WTC11 (cell line): Measurements from ENCODE around the gene AKAP7. TPM values are rescaled to one million over a fixed set of nuclear protein-coding genes. Genes with fewer than 3 reads are reported as not detected.

Experiments
- AFF4 ChIP-seq: sonication (generic); formaldehyde crosslinking; IDR thresholded peaks from 2 replicates; pipeline ENCODE4 v1.8.1; 2023; ENCODE audit warnings: mild to moderate bottlenecking, missing genetic modification reagents, borderline replicate concordance
- ATF3 ChIP-seq: sonication (generic); formaldehyde crosslinking; conservative IDR thresholded peaks from 2 replicates; pipeline ENCODE4 v1.8.1; 2022; ENCODE audit warnings: mild to moderate bottlenecking, missing genetic modification reagents
- CBFB ChIP-seq: sonication (generic); formaldehyde crosslinking; IDR thresholded peaks from 2 replicates; pipeline ENCODE4 v1.8.1; 2022; ENCODE audit warnings: mild to moderate bottlenecking, low read depth, missing genetic modification reagents
- CDX4 ChIP-seq: fragments of 250-450 bp; sonication (Bioruptor Pico); IDR thresholded peaks from 2 replicates; pipeline ENCODE4 v1.9.0; 2021; ENCODE audit warnings: moderate library complexity, mild to moderate bottlenecking, inconsistent platforms, borderline replicate concordance
- CREB1 ChIP-seq: sonication (generic); formaldehyde crosslinking; IDR thresholded peaks from 2 replicates; pipeline ENCODE4 v1.8.0; 2023; ENCODE audit warnings: mild to moderate bottlenecking, missing genetic modification reagents
- ERG ChIP-seq: fragments of 250-450 bp; sonication (Bioruptor Pico); IDR thresholded peaks from 2 replicates; pipeline ENCODE4 v1.8.0; 2021; ENCODE audit warnings: mild to moderate bottlenecking
- ESRRA ChIP-seq: sonication (generic); formaldehyde crosslinking; IDR thresholded peaks from 2 replicates; pipeline ENCODE4 v1.8.1; 2022; ENCODE audit warnings: mild to moderate bottlenecking, missing genetic modification reagents, borderline replicate concordance
- JAZF1 ChIP-seq: fragments of 250-450 bp; sonication (Bioruptor Pico); IDR thresholded peaks from 2 replicates; pipeline ENCODE4 v1.9.0; 2021; ENCODE audit warnings: moderate library complexity, mild to moderate bottlenecking, inconsistent platforms
- JUN ChIP-seq: sonication (generic); formaldehyde crosslinking; IDR thresholded peaks from 2 replicates; pipeline ENCODE4 v1.8.0; 2023; ENCODE audit warnings: mild to moderate bottlenecking, missing genetic modification reagents
- KAT7 ChIP-seq: sonication (generic); formaldehyde crosslinking; IDR thresholded peaks from 2 replicates; pipeline ENCODE4 v1.8.1; 2023; ENCODE audit warnings: missing genetic modification reagents, mild to moderate bottlenecking, borderline replicate concordance
- MAX ChIP-seq: sonication (generic); formaldehyde crosslinking; IDR thresholded peaks from 2 replicates; pipeline ENCODE4 v1.8.0; 2022; ENCODE audit warnings: mild to moderate bottlenecking, missing genetic modification reagents
- PRRX2 ChIP-seq: fragments of 250-450 bp; sonication (Bioruptor Pico); IDR thresholded peaks from 2 replicates; pipeline ENCODE4 v1.8.0; 2021; ENCODE audit warnings: mild to moderate bottlenecking
- RORB ChIP-seq: fragments of 250-450 bp; sonication (Bioruptor Pico); IDR thresholded peaks from 2 replicates; pipeline ENCODE4 v1.9.0; 2021; ENCODE audit warnings: mild to moderate bottlenecking
- SOX15 ChIP-seq: fragments of 250-450 bp; sonication (Bioruptor Pico); IDR thresholded peaks from 2 replicates; pipeline ENCODE4 v1.9.0; 2021; ENCODE audit warnings: mild to moderate bottlenecking
- TEAD4 ChIP-seq: sonication (generic); formaldehyde crosslinking; IDR thresholded peaks from 2 replicates; pipeline ENCODE4 v1.8.0; 2022; ENCODE audit warnings: mild to moderate bottlenecking, missing genetic modification reagents
- USF2 ChIP-seq: sonication (generic); formaldehyde crosslinking; IDR thresholded peaks from 2 replicates; pipeline ENCODE4 v1.8.1; 2023; ENCODE audit warnings: mild to moderate bottlenecking, missing genetic modification reagents, moderate library complexity
- ZBTB21 ChIP-seq: sonication (generic); formaldehyde crosslinking; IDR thresholded peaks from 2 replicates; pipeline ENCODE4 v1.8.1; 2023; ENCODE audit warnings: mild to moderate bottlenecking, missing genetic modification reagents, borderline replicate concordance
- ZNF138 ChIP-seq: sonication (generic); formaldehyde crosslinking; conservative IDR thresholded peaks from 2 replicates; pipeline ENCODE4 v1.8.1; 2022; ENCODE audit warnings: mild to moderate bottlenecking, moderate library complexity, missing genetic modification reagents
- ZNF317 ChIP-seq: sonication (generic); formaldehyde crosslinking; IDR thresholded peaks from 2 replicates; pipeline ENCODE4 v1.8.1; 2023; ENCODE audit warnings: low read depth, mild to moderate bottlenecking, moderate library complexity, missing genetic modification reagents, borderline replicate concordance
- ZSCAN18 ChIP-seq: fragments of 250-450 bp; sonication (Bioruptor Pico); IDR thresholded peaks from 2 replicates; pipeline ENCODE4 v2.1.2; 2022; ENCODE audit warnings: mild to moderate bottlenecking, moderate library complexity
- total RNA-seq: library from RNA; stranded (reverse); gene quantifications from 3 replicates; pipeline ENCODE4 v1.2.3, GENCODE V29; 2021
- TF ChIP-seq, protein P1 (sequence below): sonication (generic); formaldehyde crosslinking; IDR thresholded peaks from 2 replicates; pipeline ENCODE4 v1.8.1; 2022; ENCODE audit warnings: mild to moderate bottlenecking, moderate library complexity, missing genetic modification reagents

AKAP7 gene
- total RNA-seq, 1 experiment from 2014 or later: 10.9 TPM

DNA sequence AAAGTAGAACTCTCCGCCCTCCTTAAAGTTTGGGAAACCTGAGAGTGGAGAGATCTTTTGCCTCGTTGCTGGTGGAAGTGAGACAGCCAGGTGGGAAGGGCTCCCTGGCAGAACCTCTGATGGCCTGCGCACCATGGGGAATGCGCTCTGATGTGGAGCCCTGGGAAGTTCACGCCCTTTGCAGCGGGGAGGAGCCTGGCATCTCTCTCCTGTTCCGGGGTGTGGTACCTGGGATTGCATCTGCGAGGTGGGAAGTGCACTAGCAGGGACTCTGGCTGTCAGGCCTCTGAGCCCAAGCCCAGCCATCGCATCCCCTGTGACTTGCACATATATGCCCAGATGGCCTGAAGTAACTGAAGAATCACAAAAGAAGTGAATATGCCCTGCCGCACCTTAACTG lies 159.8 kb downstream of the AKAP7 start (continued):
- TF ChIP-seq, protein P1, sequence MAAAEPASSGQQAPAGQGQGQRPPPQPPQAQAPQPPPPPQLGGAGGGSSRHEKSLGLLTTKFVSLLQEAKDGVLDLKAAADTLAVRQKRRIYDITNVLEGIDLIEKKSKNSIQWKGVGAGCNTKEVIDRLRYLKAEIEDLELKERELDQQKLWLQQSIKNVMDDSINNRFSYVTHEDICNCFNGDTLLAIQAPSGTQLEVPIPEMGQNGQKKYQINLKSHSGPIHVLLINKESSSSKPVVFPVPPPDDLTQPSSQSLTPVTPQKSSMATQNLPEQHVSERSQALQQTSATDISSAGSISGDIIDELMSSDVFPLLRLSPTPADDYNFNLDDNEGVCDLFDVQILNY (CRISPR knock-in tag): no peak
- no peak for TF ChIP-seq MAX (CRISPR knock-in tag)
- TF ChIP-seq KAT7 (CRISPR knock-in tag): peak; percentile 83; the same call in 1 of the 2 replicates
- 0 out of 2 replicates have a peak, but pooled peaks have one; percentile 21 for TF ChIP-seq ZBTB21 (CRISPR knock-in tag)
- no peak for TF ChIP-seq PRRX2 (CRISPR knock-in tag)
- no peak; the same call in 1 of the 2 replicates for TF ChIP-seq CREB1 (CRISPR knock-in tag)
- TF ChIP-seq ERG (CRISPR knock-in tag): no peak
- TF ChIP-seq JUN (CRISPR knock-in tag): no peak
- peak; percentile 59; the same call in 1 of the 2 replicates for TF ChIP-seq CBFB (CRISPR knock-in tag)
- TF ChIP-seq ESRRA: no peak
- no peak for TF ChIP-seq ZSCAN18 (CRISPR knock-in tag)
- no peak for TF ChIP-seq JAZF1
- TF ChIP-seq CDX4: no peak
- TF ChIP-seq SOX15 (CRISPR knock-in tag): no peak
- TF ChIP-seq ZNF317: no peak
- TF ChIP-seq ZNF138 (CRISPR knock-in tag): no peak
- TF ChIP-seq TEAD4 (CRISPR knock-in tag): no peak; the same call in 1 of the 2 replicates
- TF ChIP-seq ATF3 (CRISPR knock-in tag): no peak
- no peak for TF ChIP-seq RORB (CRISPR knock-in tag)
- TF ChIP-seq USF2 (CRISPR knock-in tag): no peak
- peak; percentile 94; the same call in 1 of the 2 replicates for TF ChIP-seq AFF4 (CRISPR knock-in tag)
- TF ChIP-seq, all 79 proteins: peak for 7
